HL-60 (cell line): ENCODE results near the gene PTPN7.

Experiments
- CTCF ChIP-seq: IDR thresholded peaks from one replicate; pipeline ENCODE4 v1.5.1; 2011; ENCODE audit warnings: low read length, control low read depth, inconsistent platforms; ENCODE audit not compliant: insufficient read depth
- POLR2AphosphoS5 ChIP-seq: IDR thresholded peaks from 2 replicates; pipeline ENCODE4 v1.6.1; 2012; ENCODE audit warnings: low read depth
- REST ChIP-seq: IDR thresholded peaks from 2 replicates; pipeline ENCODE4 v1.6.1; 2012; ENCODE audit warnings: low read depth; ENCODE audit not compliant: insufficient replicate concordance

- TF ChIP-seq CTCF (no peak), POLR2AphosphoS5 (0 out of 2 replicates have a peak, but pooled peaks have one; percentile 14), REST (no peak)
Measured at GRCh38 chr1:202152399-202152798, 8.0 kb downstream of the PTPN7 start.
